Esophagus muscularis mucosa (tissue), 4 donors: Measurements from ENCODE around the gene DPYSL4.

Experiments used
- EP300 ChIP-seq: sonication (generic); formaldehyde crosslinking; IDR thresholded peaks from one replicate; pipeline ENCODE4 v1.6.1; 2017; ENCODE audit warnings: antibody characterized with exemption
- POLR2A ChIP-seq: fragments of 450-650 bp; IDR thresholded peaks from one replicate; pipeline ENCODE4 v1.6.1; 2017; ENCODE audit warnings: antibody characterized with exemption, moderate library complexity, mild to moderate bottlenecking, low read depth
- POLR2AphosphoS5 ChIP-seq, 2 donors: sonication (generic); formaldehyde crosslinking; IDR thresholded peaks; one replicate each; pipeline ENCODE4 v1.6.1; 2017; ENCODE audit warnings: antibody characterized with exemption in 2 of 2
- TF ChIP-seq, protein P1 (sequence below), 3 experiments: fragments of 200-600 bp in 2 of 3; fragments of 450-650 bp in 1 of 3; sonication (generic) in 2 of 3; IDR thresholded peaks; one replicate each; pipeline ENCODE4 v1.5.1; 2017 to 2019; ENCODE audit warnings: antibody characterized with exemption in 3 of 3, mild to moderate bottlenecking in 2 of 3, moderate library complexity in 1 of 3

DNA sequence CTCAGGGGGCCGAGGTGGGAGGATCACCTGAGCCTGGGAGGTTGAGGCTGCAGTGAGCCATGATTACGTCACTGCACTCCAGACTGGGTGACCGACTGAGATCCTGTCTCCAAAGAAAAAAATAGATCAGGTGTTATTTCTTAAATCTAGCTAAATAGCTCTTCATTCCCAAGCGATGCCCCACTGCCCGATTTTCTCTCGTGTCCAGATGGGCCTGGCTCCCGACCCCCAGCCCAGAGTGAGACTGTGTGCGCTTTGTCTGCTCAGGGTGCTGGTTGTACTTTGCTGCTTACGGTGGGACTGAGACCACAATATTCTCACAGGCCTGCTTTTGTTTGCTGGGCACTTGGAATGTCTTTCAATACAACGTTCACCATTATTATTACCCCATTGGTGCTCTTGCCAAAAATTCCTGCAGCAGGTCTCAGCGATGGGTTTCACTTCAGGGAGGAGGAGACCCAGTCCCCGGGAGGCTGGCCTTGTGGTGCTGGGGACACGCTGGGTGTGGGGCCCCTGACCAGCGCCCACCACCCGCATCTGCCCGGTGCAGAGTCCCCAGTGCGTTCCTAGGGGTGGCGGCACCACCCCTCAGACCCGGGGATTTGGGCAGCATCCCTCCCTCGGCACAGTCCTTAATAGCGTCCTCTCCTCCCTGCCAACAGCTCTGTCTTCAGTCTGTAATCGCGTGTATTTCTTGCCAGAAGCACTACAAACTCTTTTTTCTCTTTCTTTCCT, 20.4 kb upstream of the DPYSL4 start:
- TF ChIP-seq, protein P1, sequence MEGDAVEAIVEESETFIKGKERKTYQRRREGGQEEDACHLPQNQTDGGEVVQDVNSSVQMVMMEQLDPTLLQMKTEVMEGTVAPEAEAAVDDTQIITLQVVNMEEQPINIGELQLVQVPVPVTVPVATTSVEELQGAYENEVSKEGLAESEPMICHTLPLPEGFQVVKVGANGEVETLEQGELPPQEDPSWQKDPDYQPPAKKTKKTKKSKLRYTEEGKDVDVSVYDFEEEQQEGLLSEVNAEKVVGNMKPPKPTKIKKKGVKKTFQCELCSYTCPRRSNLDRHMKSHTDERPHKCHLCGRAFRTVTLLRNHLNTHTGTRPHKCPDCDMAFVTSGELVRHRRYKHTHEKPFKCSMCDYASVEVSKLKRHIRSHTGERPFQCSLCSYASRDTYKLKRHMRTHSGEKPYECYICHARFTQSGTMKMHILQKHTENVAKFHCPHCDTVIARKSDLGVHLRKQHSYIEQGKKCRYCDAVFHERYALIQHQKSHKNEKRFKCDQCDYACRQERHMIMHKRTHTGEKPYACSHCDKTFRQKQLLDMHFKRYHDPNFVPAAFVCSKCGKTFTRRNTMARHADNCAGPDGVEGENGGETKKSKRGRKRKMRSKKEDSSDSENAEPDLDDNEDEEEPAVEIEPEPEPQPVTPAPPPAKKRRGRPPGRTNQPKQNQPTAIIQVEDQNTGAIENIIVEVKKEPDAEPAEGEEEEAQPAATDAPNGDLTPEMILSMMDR (IDR thresholded peaks at IDR 0.05) = no peak
- TF ChIP-seq POLR2A (no peak), POLR2AphosphoS5 (IDR thresholded peaks at IDR 0.05) (no peak), EP300 (no peak)
